DOHH2 (cell line): Measurements from ENCODE around the gene ATP2B3.

Source experiments
- H3F3A ChIP-seq: fragments of 200-600 bp; sonication (generic), shearing (Covaris generic); 2 replicates; pipeline ENCODE4 v1.6.0; 2016; ENCODE audit warnings: antibody characterized with exemption, mild to moderate bottlenecking; ENCODE audit not compliant: control insufficient read depth, insufficient read depth
- H3K27ac ChIP-seq: fragments of 200-600 bp; sonication (generic); 2 replicates; pipeline ENCODE4 v1.5.1; 2014; ENCODE audit warnings: low read depth, mild to moderate bottlenecking, low read length, moderate library complexity
- H3K27me3 ChIP-seq: fragments of 200-600 bp; sonication (generic); 2 replicates; pipeline ENCODE4 v1.6.1; 2014; ENCODE audit warnings: mild to moderate bottlenecking, low read length, mixed read lengths; ENCODE audit not compliant: control insufficient read depth
- H3K36me3 ChIP-seq: fragments of 200-600 bp; sonication (generic); 2 replicates; pipeline ENCODE4 v1.6.1; 2014; ENCODE audit warnings: mild to moderate bottlenecking, low read length, moderate library complexity, mixed read lengths; ENCODE audit not compliant: control insufficient read depth
- H3K4me1 ChIP-seq: fragments of 200-600 bp; sonication (generic); 2 replicates; pipeline ENCODE4 v1.6.1; 2014; ENCODE audit warnings: mild to moderate bottlenecking, low read length, mixed read lengths; ENCODE audit not compliant: control insufficient read depth
- H3K4me2 ChIP-seq: fragments of 200-600 bp; sonication (generic); 2 replicates; pipeline ENCODE4 v1.6.0; 2014; ENCODE audit warnings: mild to moderate bottlenecking, low read length, moderate library complexity
- H3K4me3 ChIP-seq: fragments of 200-600 bp; sonication (generic); 2 replicates; pipeline ENCODE4 v1.5.1; 2014; ENCODE audit warnings: mild to moderate bottlenecking, low read length, mixed read lengths
- H3K79me2 ChIP-seq: fragments of 200-600 bp; sonication (generic); 2 replicates; pipeline ENCODE4 v1.6.1; 2014; ENCODE audit warnings: mild to moderate bottlenecking, low read length, mixed read lengths; ENCODE audit not compliant: control insufficient read depth
- H3K9me2 ChIP-seq: fragments of 200-600 bp; sonication (generic); replicated peaks from 2 replicates; pipeline ENCODE4 v1.6.1; 2014; ENCODE audit warnings: mild to moderate bottlenecking, low read length, mixed read lengths; ENCODE audit not compliant: control insufficient read depth
- H3K9me3 ChIP-seq: fragments of 200-600 bp; sonication (generic); 2 replicates; pipeline ENCODE4 v1.6.1; 2014; ENCODE audit warnings: antibody characterized with exemption, low read length, mixed read lengths; ENCODE audit not compliant: control insufficient read depth, insufficient read depth
- H4K20me1 ChIP-seq: fragments of 200-600 bp; sonication (generic); 2 replicates; pipeline ENCODE4 v1.6.0; 2014; ENCODE audit warnings: low read depth, mild to moderate bottlenecking, antibody characterized with exemption, low read length, moderate library complexity; ENCODE audit not compliant: control insufficient read depth, insufficient read depth
- EZH2phosphoT487 ChIP-seq: fragments of 200-600 bp; sonication (generic); IDR thresholded peaks from 2 replicates; pipeline ENCODE4 v1.6.1; 2017; ENCODE audit warnings: borderline replicate concordance, mild to moderate bottlenecking, antibody characterized with exemption, low read length, moderate library complexity, mixed read lengths
- TF ChIP-seq, protein P1 (sequence below): fragments of 200-600 bp; sonication (generic); IDR thresholded peaks from one replicate; pipeline ENCODE4 v1.5.1; 2014; ENCODE audit warnings: antibody characterized with exemption, mild to moderate bottlenecking, low read depth, low read length; ENCODE audit not compliant: poor library complexity, severe bottlenecking

The ATP2B3 gene

DNA sequence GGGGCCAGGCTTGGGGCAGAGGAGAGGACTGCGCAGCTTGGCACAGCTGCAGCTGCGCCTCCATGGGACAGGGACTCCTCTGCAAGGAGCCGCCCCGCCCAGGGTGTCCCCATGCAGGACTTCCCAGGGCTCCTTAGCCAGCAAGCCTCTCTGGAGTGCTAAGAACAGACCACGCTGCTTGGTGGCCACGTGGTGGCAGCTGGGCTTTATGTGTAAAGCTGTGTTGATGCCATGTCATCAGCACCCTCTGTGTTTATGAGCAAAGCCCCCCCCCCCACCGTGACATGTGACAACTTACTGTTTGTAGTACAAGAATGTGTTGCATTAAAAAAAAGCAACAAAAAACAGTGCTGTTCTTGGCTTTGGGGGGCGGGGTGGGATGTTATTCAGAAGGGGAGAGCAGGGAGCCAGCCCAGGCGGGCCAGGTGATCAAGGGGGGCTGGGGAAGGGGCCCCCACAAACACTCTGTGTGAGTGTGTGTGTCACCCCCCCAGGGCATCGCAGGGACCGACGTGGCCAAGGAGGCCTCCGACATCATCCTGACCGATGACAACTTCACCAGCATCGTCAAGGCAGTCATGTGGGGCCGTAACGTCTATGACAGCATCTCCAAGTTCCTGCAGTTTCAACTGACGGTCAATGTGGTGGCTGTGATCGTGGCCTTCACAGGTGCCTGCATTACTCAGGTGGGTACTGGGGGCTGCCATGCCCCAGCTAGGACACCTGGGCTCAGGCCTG is 40.3 kb downstream of the ATP2B3 start:
- TF ChIP-seq, protein P1, sequence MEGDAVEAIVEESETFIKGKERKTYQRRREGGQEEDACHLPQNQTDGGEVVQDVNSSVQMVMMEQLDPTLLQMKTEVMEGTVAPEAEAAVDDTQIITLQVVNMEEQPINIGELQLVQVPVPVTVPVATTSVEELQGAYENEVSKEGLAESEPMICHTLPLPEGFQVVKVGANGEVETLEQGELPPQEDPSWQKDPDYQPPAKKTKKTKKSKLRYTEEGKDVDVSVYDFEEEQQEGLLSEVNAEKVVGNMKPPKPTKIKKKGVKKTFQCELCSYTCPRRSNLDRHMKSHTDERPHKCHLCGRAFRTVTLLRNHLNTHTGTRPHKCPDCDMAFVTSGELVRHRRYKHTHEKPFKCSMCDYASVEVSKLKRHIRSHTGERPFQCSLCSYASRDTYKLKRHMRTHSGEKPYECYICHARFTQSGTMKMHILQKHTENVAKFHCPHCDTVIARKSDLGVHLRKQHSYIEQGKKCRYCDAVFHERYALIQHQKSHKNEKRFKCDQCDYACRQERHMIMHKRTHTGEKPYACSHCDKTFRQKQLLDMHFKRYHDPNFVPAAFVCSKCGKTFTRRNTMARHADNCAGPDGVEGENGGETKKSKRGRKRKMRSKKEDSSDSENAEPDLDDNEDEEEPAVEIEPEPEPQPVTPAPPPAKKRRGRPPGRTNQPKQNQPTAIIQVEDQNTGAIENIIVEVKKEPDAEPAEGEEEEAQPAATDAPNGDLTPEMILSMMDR = no peak
- TF ChIP-seq EZH2phosphoT487 = no peak
- H3K4me3 ChIP-seq = no peak overlapping the region
- H3K4me1 ChIP-seq = no peaks in the 10 kb centered on the region
- no peak overlapping the region for H3K27ac ChIP-seq
- H3K36me3 ChIP-seq = no peaks in the 10 kb centered on the region
- no peaks in the 10 kb centered on the region for H3K79me2 ChIP-seq
- H3K9me3 ChIP-seq = no peaks in the 10 kb centered on the region
- H3K27me3 ChIP-seq = no peaks in the 10 kb centered on the region
- H3K4me2 ChIP-seq = no peak overlapping the region
- H3K9me2 ChIP-seq = no peaks in the 10 kb centered on the region
- H3F3A ChIP-seq = no peaks in the 10 kb centered on the region
- H4K20me1 ChIP-seq = no peaks in the 10 kb centered on the region

DNA sequence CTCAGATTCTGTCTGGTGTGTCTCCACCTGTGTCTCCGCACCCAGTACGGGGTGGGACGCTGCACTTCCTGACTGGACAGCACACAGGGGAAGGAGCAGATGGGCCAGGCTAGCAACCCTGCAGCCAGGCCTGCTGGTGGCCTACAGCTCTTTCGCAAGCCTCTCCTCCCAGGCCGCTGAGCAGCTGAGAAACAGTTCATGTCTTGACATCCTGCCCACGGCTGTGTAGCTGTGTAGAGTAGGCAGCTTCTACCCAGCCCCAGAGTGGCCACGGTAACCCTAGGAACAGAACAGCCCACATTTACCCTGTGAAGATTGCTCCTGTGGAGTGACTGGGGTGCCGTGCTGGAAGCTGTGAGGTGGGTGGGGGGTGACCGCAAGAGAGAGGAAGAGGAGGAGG is 42.6 kb downstream of the ATP2B3 start:
- Histone ChIP-seq H3F3A (no peaks in the 10 kb centered on the region), H3K79me2 (no peaks in the 10 kb centered on the region), H3K9me2 (no peaks in the 10 kb centered on the region), H3K36me3 (no peaks in the 10 kb centered on the region), H3K4me1 (no peaks in the 10 kb centered on the region), H3K27me3 (no peaks in the 10 kb centered on the region), H3K9me3 (no peaks in the 10 kb centered on the region), H3K4me3 (no peak overlapping the region), H3K4me2 (no peak overlapping the region), H3K27ac (no peak overlapping the region), H4K20me1 (no peaks in the 10 kb centered on the region)
- TF ChIP-seq, protein P1 = no peak
- TF ChIP-seq EZH2phosphoT487 = no peak

DNA sequence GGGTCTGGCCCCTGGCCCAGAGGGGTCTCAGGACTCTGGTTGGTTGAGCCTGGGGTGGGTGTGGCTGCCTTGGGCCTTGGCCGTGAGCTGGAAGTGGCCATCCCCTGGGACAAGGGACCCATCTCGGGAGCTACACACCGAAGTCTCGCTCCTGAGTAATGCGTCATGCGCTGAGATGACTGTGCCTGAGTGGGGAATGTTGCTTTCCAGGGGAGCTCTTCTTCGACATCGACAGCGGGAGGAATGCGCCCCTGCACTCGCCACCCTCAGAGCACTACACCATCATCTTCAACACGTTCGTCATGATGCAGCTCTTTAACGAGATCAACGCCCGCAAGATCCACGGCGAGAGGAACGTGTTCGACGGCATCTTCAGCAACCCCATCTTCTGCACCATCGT is 43.0 kb downstream of the ATP2B3 start:
- Histone ChIP-seq H3K4me2 (no peak overlapping the region), H3K9me3 (no peaks in the 10 kb centered on the region), H3K79me2 (no peaks in the 10 kb centered on the region), H3K36me3 (no peaks in the 10 kb centered on the region), H3K27ac (no peak overlapping the region), H3F3A (no peaks in the 10 kb centered on the region), H4K20me1 (no peaks in the 10 kb centered on the region), H3K4me1 (no peaks in the 10 kb centered on the region), H3K27me3 (no peaks in the 10 kb centered on the region), H3K4me3 (no peak overlapping the region), H3K9me2 (no peaks in the 10 kb centered on the region)
- TF ChIP-seq EZH2phosphoT487 = no peak

- Histone ChIP-seq H3K4me1 (no peaks in the 10 kb centered on the region), H3K36me3 (no peaks in the 10 kb centered on the region), H3K27ac (no peak overlapping the region), H3K27me3 (no peaks in the 10 kb centered on the region), H3K9me3 (no peaks in the 10 kb centered on the region), H3F3A (no peaks in the 10 kb centered on the region), H3K4me2 (no peak overlapping the region), H3K79me2 (no peaks in the 10 kb centered on the region), H3K9me2 (no peaks in the 10 kb centered on the region), H4K20me1 (no peaks in the 10 kb centered on the region), H3K4me3 (no peak overlapping the region)
- TF ChIP-seq, protein P1 = no peak
- TF ChIP-seq EZH2phosphoT487 = no peak
These were observed 43.9 kb downstream of the ATP2B3 start for GRCh38 chrX:153561337-153561736.
